ENCODE results near the gene CXCL16. TPM values are rescaled to one million over a fixed set of nuclear protein-coding genes. Genes with fewer than 3 reads are reported as not detected.

The CXCL16 gene
- total and polyA plus RNA-seq, 2 of the 13 experiments (the other 11 are each of a cell fraction or from before 2014, with no cell fraction given), result 9.4 to 101 TPM

- peak; percentile 88 for TF ChIP-seq FOXA3 (CRISPR knock-in tag; IDR thresholded peaks at IDR 0.05)
- no peak for TF ChIP-seq U2AF1 (optimal IDR thresholded peaks at IDR 0.05; ENCODE audit: low read depth, low read length)
- peak; percentile 93 for TF ChIP-seq GATAD2A (CRISPR knock-in tag; IDR thresholded peaks at IDR 0.05)
- peak; percentile 38; the same call in 1 of the 2 replicates for TF ChIP-seq ZNF652 (CRISPR knock-in tag; IDR thresholded peaks at IDR 0.05; ENCODE audit: borderline replicate concordance, low read depth)
- TF ChIP-seq ZNF414 (CRISPR knock-in tag; IDR thresholded peaks at IDR 0.05), result peak; percentile 44
- no peak for TF ChIP-seq ZNF550 (CRISPR knock-in tag; IDR thresholded peaks at IDR 0.05; ENCODE audit: borderline replicate concordance)
- TF ChIP-seq SP2 (CRISPR knock-in tag; IDR thresholded peaks at IDR 0.05), result no peak
- TF ChIP-seq CENPT (CRISPR knock-in tag; IDR thresholded peaks at IDR 0.05; ENCODE audit: low read depth), result no peak
- peak; percentile 64; the same call in 1 of the 2 replicates for TF ChIP-seq FOXK1 (CRISPR knock-in tag; IDR thresholded peaks at IDR 0.05; ENCODE audit: borderline replicate concordance, low read depth)
- TF ChIP-seq NR3C1 (CRISPR knock-in tag; IDR thresholded peaks at IDR 0.05), result no peak
- 0 out of 2 replicates have a peak, but pooled peaks have one; percentile 42 for TF ChIP-seq ZNF543 (CRISPR knock-in tag; IDR thresholded peaks at IDR 0.05)
- 0 out of 2 replicates have a peak, but pooled peaks have one; percentile 26 for TF ChIP-seq ZSCAN21 (CRISPR knock-in tag; IDR thresholded peaks at IDR 0.05; ENCODE audit: borderline replicate concordance)
- TF ChIP-seq SALL2 (CRISPR knock-in tag; IDR thresholded peaks at IDR 0.05), result peak; percentile 67
- TF ChIP-seq THAP11 (CRISPR knock-in tag; IDR thresholded peaks at IDR 0.05), result peak; percentile 83
- no peak for TF ChIP-seq ZNF616 (CRISPR knock-in tag; IDR thresholded peaks at IDR 0.05; ENCODE audit: low read depth)
- no peak for TF ChIP-seq TBP (CRISPR knock-in tag; IDR thresholded peaks at IDR 0.05)
- no peak for TF ChIP-seq ZNF724P (CRISPR knock-in tag; IDR thresholded peaks at IDR 0.05; ENCODE audit: borderline replicate concordance)
- no peak for TF ChIP-seq ZNF562 (CRISPR knock-in tag; IDR thresholded peaks at IDR 0.05; ENCODE audit: borderline replicate concordance)
- TF ChIP-seq RAD21 (CRISPR knock-in tag; IDR thresholded peaks at IDR 0.05), result no peak
- peak; percentile 66 to 67 for TF ChIP-seq EP300 (IDR thresholded peaks at IDR 0.05; ENCODE audit: low read depth in 2 of 2, low read length in 2 of 2)
- TF ChIP-seq EP300 (CRISPR knock-in tag; IDR thresholded peaks at IDR 0.05; ENCODE audit: borderline replicate concordance), result peak; percentile 84
- TF ChIP-seq KDM2A (CRISPR knock-in tag; IDR thresholded peaks at IDR 0.05; ENCODE audit: borderline replicate concordance, low read depth), result peak; percentile 37; the same call in 1 of the 2 replicates
- no peak for TF ChIP-seq E2F2 (CRISPR knock-in tag; IDR thresholded peaks at IDR 0.05; ENCODE audit: borderline replicate concordance)
- TF ChIP-seq TGIF2 (CRISPR knock-in tag; IDR thresholded peaks at IDR 0.05), result peak; percentile 80
- TF ChIP-seq CBX5 (CRISPR knock-in tag; IDR thresholded peaks at IDR 0.05; ENCODE audit: borderline replicate concordance), result peak; percentile 79
- TF ChIP-seq MBD4 (IDR thresholded peaks at IDR 0.05; ENCODE audit: borderline replicate concordance, low read length), result no peak
- no peak for TF ChIP-seq SRF (IDR thresholded peaks at IDR 0.05; ENCODE audit: low read depth, low read length)
- TF ChIP-seq KAT2B (IDR thresholded peaks at IDR 0.05; ENCODE audit: borderline replicate concordance, low read depth, low read length), result no peak
- no peak for TF ChIP-seq RNF2 (conservative IDR thresholded peaks at IDR 0.05; ENCODE audit: low read depth)
- no peak for TF ChIP-seq ZNF225 (CRISPR knock-in tag; IDR thresholded peaks at IDR 0.05)
- TF ChIP-seq ZBTB42 (CRISPR knock-in tag; IDR thresholded peaks at IDR 0.05), result peak; percentile 39; the same call in 1 of the 2 replicates
- TF ChIP-seq ARNT (IDR thresholded peaks at IDR 0.05), result no peak
- no peak for TF ChIP-seq FOXP1 (IDR thresholded peaks at IDR 0.05)
- 0 out of 2 replicates have a peak, but pooled peaks have one; percentile 30 for TF ChIP-seq FOXP1 (CRISPR knock-in tag; IDR thresholded peaks at IDR 0.05)
These were observed 38.4 kb upstream of the CXCL16 start (continued) for GRCh38 chr17:4777969-4778760.

All from HepG2 (cell line).